GM12875 (cell line): Measurements from ENCODE around the gene SCAANT1.
A peak's percentile ranks its signal among the peaks of the same experiment; 100 is the strongest.

Experiments
- H3K4me3 ChIP-seq: one replicate; pipeline ENCODE4 v1.5.1; 2011; ENCODE audit warnings: low read depth, low read length, control low read depth
- TF ChIP-seq, protein P1 (sequence below): IDR thresholded peaks from 2 replicates; pipeline ENCODE4 v1.5.1; 2011; ENCODE audit warnings: low read depth, mild to moderate bottlenecking, control low read depth, inconsistent platforms, low read length, moderate library complexity, borderline replicate concordance; ENCODE audit not compliant: insufficient read depth

Gene SCAANT1

DNA sequence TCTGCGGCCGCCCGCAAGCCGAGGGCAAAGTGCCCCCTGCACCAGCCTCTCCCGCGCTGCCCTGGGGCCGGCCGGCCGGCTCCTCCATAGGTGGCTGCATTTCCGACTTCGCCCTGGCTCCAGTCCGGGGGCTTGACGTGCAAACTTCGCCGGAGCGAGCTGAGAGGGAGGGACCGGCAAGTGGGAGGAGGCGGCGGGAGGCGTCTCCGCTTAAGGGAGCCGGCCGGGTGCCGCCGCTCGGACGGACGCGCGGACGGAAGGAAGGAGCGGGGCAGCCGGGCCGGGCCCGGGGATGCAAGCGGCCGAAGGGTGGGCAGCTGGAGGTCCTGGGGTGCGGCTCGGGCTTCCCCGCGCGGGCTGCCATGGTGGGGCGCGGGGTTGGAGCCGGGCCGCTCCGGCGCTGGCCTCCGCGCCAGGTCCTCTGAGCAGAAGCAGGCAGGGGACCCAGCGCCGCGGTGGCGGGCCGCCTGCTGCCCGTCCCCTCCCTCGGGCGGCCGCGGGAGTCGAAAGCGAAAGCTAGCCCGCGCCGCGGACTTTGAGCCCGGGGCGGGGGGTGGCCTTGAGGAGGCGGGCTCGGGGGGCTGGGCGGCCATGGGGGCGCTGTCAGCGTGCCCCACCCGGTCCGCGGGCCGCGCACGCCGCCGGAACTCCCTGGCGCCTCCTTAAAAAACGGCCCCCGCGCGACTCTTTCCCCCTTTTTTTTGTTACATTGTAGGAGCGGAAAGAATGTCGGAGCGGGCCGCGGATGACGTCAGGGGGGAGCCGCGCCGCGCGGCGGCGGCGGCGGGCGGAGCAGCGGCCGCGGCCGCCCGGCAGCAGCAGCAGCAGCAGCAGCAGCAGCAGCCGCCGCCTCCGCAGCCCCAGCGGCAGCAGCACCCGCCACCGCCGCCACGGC is at the start of gene SCAANT1:
TSS of gene SCAANT1 (minus strand) at position 511 of the 895 bp plus-strand sequence.
- TF ChIP-seq, protein P1, sequence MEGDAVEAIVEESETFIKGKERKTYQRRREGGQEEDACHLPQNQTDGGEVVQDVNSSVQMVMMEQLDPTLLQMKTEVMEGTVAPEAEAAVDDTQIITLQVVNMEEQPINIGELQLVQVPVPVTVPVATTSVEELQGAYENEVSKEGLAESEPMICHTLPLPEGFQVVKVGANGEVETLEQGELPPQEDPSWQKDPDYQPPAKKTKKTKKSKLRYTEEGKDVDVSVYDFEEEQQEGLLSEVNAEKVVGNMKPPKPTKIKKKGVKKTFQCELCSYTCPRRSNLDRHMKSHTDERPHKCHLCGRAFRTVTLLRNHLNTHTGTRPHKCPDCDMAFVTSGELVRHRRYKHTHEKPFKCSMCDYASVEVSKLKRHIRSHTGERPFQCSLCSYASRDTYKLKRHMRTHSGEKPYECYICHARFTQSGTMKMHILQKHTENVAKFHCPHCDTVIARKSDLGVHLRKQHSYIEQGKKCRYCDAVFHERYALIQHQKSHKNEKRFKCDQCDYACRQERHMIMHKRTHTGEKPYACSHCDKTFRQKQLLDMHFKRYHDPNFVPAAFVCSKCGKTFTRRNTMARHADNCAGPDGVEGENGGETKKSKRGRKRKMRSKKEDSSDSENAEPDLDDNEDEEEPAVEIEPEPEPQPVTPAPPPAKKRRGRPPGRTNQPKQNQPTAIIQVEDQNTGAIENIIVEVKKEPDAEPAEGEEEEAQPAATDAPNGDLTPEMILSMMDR = peak; percentile 5; the same call in 1 of the 2 replicates

DNA sequence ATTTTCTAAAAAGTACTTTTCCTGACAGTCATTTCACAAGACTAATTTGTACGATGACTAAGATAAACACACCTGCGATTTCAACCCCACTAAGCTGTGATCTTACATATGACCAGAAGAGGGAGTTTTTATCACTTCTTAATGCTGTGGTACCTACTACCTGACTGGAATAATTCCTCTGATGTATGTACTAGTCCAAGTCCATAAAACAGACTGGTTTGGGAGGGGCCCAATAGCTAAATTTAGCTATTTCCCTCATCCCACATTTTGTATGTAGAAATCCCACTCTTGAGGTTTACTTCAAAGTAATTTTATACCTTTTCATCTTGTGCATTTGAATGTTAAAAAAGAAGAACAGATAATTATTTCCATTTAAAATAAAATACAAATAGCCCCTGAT is 49.7 kb upstream of the SCAANT1 start:
- no peak overlapping the region for H3K4me3 ChIP-seq
- TF ChIP-seq, protein P1 = peak; percentile 40; the same call in 1 of the 2 replicates

More for the DNA sequence above, at the start of gene SCAANT1:
- peak within 1 kb of the TSS; percentile 70 for H3K4me3 ChIP-seq

DNA sequence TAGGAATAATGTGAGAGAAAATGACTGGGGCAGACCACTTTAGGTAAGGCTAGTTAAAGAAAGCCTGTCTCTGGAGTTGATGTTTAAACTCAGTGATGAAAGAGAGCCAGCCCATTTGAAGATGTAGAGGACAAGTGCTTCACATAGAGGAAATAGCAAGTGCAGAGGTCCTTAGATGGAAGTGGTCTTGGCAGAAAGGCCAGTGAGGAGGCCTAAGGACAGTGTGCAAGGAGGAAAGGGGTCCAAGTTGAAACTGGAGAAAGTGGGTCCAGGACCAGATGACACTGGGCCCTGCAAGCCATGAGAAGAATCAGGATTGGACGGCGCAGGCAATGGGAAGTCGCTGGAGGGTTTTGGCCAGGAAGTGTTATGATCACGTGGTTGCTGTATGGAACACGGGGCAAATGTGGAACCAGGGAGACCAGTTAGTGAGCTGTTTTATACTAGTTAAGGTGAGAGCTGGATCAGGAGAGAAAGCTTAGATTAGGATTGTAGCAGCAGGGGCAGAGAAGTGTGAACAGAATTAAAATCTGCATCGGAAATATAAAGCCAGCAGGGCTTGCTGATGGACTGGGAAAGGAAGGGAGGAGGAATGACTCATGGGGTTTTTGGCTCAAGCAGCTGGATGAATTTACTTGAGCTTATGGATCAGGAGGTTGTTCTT is 48.0 kb upstream of the SCAANT1 start:
- no peak overlapping the region for H3K4me3 ChIP-seq
- TF ChIP-seq, protein P1 = no peak

DNA sequence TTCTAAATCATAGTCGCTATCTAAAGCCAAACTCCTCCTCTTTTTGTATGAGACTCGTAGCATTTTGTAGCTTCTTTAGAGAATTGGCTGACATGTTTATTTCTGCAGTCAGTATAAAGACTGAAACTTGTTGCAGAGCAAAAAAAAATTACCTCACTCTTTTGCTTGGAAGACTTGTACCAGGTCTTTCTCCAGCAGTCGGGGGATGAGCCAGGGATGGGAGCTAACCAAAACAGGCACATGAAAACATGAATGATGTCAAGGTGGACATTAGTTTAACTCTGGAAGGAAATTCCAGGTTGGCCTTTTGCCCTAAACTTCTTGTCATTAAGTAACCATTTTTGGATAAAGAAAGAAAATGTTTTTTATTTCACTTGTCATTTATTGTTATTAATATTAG is 47.0 kb upstream of the SCAANT1 start:
- no peak overlapping the region for H3K4me3 ChIP-seq
- TF ChIP-seq, protein P1 = no peak

DNA sequence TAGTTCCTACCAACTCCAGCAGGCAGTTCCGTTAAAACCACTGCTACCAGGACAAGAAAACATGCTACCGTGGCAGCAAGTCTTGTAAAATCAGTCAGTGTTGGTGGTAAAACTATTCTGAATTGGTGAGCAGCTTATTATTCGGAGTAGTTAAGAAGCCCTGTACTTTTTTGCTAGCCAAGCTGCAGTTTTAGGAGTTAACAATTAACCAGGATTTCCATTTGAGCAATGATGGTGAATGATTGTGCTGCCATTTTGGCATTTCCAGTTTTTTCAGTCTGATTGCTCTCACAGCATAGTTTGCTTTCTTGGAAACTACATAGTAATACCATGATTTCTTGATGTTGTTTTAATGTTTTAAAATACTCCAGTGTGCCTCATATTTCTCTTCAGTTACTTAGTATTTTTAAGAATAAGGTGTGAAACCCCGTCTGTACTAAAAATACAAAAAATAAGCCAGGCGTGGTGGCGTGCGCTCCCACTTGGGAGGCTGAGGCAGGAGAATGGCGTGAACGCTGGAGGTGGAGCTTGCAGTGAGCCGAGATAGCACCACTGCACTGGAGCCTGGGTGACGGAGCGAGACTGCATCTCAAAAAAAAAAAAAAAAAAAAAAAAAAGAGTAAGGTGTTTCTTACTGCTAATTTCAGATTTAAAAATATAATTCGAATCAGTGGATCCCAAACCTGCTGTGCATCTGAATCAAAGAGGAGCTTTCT is 43.8 kb upstream of the SCAANT1 start:
- H3K4me3 ChIP-seq = no peak overlapping the region
- TF ChIP-seq, protein P1 = no peak

DNA sequence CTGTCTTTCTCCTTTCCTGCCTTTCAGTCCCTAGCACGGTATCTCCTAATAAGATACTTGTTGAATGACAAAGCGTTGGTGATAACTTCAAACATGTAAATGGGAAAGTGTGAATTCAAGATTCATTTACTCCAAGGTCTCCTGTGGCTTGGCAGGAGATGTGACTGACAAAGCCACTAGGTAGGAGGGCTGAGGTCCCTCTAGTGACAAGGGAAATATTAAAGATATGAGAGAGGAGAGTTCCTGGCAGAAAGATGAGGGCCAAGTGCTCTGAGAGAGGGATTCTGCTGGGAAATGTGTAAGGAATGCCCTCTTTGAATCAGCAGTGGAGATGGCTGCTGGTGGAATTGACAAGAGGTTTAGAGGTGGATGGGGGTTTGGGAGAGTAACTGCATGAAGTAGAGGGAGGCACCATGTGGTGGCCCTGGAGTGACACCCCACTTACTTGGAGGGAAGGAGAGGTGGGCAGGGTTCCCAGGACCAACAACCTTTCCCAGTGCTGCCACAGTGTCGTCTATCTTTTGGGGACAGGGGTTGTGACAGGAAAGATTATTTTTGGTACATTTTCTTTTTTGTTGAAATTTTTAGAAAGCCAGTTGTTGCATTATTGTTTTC is 43.0 kb upstream of the SCAANT1 start:
- TF ChIP-seq, protein P1 = no peak
- H3K4me3 ChIP-seq = no peak overlapping the region
